ENCODE measurements around the gene PKNOX2.

GRCh38 chr11:125156346-125157117, 8.0 kb upstream of the PKNOX2 start:
- TF ChIP-seq MAX (IDR thresholded peaks at IDR 0.05) (no peak), CTCF (IDR thresholded peaks at IDR 0.05; ENCODE audit: low read depth, low read length, missing input control) (no peak), ATF3 (IDR thresholded peaks at IDR 0.05) (no peak)
